ENCODE measurements around the gene SIPA1.
A peak's percentile ranks its signal among the peaks of the same experiment; 100 is the strongest.

The SIPA1 gene

GRCh38 chr11:65643971-65644370, 6.1 kb downstream of the SIPA1 start:
- no peak for DNase-seq (ENCODE audit: low read depth in 2 of 2)

- DNase-seq (ENCODE audit: low read depth in 2 of 2) = no peak
Observed at GRCh38 chr11:65644837-65645236, 6.9 kb downstream of the SIPA1 start.

DNA sequence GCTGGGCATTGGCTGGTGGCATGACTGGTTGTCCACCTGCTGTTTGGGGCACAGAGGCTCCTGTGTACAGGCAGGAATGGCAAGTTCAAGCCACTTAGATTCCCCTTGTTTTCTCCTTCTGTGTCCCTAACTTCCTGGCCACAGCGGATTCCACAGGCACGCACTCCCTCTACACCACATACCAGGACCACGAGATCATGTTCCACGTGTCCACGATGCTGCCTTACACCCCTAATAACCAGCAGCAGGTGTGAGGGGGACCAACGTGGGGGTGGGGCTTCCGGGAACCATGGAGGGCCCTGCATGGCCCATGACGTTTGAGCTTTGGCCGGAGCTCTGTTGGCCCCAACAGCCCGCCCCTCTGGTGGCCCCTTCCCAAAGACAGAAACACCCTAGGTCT, 7.8 kb downstream of the SIPA1 start:
- DNase-seq (ENCODE audit: low read depth in 2 of 2) = no peak

DNA sequence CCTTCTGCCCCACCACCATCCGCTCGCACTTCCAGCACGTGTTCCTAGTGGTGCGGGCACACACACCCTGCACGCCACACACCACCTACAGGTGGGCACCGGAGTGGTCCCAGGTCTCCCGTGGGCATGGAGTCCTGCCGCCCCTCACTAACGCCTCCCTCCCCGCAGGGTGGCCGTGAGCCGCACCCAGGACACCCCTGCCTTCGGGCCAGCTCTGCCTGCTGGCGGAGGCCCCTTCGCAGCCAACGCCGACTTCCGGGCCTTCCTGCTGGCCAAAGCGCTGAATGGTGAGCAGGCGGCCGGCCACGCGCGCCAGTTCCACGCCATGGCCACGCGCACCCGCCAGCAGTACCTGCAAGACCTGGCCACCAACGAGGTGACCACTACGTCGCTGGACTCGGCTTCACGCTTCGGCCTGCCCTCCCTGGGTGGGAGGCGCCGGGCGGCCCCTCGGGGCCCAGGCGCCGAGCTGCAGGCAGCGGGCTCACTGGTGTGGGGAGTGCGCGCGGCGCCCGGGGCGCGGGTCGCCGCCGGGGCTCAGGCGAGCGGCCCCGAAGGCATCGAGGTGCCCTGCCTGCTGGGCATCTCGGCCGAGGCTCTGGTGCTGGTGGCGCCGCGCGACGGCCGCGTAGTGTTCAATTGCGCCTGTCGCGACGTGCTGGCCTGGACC, 8.5 kb downstream of the SIPA1 start:
- DNase-seq (ENCODE audit: low read depth in 2 of 2) = no peak

- no peak for DNase-seq (ENCODE audit: low read depth in 2 of 2)
Observed at GRCh38 chr11:65646958-65647701, 9.2 kb downstream of the SIPA1 start.

DNA sequence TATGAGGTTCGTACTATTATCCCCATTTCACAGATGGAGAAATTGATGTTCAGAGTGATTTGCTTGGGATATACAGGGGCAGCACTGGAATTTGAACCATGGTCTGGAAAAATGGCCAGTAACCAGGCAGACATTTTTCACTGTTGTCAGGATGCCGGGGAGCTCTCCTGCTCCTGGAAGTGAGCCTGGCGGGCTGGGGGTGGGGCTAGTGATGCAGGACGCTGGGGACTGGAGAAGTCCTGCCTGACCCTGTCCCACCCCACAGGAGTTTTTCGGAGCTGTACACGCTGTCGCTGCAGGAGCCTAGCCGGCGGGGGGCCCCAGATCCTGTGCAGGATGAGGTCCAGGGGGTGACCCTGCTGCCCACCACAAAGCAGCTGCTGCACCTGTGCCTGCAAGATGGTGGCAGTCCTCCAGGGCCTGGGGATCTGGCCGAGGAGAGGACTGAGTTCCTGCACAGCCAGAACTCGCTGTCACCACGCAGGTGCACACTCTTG, 11.1 kb downstream of the SIPA1 start:
- no peak for DNase-seq (ENCODE audit: low read depth in 2 of 2)

GRCh38 chr11:65649656-65650546, 12.0 kb downstream of the SIPA1 start:
- no peak for DNase-seq (ENCODE audit: low read depth in 2 of 2)

GRCh38 chr11:65650547-65651338, 12.8 kb downstream of the SIPA1 start:
- no peak for DNase-seq (ENCODE audit: low read depth in 2 of 2)

DNA sequence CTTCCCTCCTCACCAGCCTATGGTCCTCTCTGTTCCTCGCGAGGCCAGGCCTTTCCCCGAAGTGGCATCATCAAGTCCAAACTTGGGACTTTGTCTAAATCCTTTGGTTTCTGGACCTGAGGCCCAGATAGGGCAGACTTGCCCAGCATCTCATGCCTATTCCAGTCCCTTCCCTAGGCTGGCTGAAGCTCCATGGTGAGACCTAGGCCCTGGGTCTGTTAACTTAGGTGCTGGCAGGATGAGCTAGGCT, 13.4 kb downstream of the SIPA1 start:
- DNase-seq (ENCODE audit: low read depth in 2 of 2) = no peak

DNA sequence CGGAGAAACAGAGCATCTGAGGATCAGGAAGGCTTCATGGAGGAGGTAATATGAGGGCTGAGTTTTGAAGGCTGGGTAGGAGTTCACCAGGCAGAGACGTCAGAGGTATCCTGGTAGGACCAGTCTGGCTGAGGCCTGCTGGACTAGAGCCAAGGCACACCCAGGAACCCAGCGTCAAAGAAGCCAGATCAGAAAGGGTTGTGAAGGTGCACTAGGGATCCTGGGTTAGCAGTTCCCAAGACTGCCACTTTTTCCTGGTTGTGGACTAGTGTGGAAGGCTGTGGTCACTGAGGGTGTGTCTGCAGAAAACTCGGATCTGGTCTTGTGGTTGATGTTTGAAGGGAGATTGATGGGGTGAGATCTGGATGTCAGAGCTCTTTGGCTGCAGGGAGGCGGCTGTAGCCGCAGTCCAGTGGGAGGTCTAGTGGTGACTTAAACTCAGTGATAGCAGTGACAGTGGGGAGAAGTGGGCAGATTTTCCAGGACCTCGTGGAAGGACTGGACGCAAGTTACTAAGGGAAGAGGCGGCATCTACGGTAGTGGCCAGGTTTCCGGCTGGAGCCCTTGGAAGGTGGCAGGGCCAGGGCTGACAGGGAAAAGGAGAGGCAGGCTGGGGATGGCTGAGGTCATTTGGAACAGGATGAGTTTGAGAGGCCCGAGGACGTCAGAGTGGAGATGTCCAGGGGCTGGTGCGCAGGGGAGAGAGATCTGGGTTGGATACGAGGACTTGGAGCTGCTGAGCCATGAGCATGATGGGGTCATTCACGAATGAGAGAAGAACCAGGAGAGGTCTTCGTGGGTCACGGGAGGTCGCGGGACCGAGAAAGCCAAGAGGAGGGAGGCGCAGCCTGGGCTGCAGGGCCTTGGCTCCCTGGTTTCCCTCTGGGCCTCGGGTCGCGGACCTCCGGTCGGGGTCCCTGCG, 13.9 kb downstream of the SIPA1 start:
- no peak for DNase-seq (ENCODE audit: low read depth in 2 of 2)

DNA sequence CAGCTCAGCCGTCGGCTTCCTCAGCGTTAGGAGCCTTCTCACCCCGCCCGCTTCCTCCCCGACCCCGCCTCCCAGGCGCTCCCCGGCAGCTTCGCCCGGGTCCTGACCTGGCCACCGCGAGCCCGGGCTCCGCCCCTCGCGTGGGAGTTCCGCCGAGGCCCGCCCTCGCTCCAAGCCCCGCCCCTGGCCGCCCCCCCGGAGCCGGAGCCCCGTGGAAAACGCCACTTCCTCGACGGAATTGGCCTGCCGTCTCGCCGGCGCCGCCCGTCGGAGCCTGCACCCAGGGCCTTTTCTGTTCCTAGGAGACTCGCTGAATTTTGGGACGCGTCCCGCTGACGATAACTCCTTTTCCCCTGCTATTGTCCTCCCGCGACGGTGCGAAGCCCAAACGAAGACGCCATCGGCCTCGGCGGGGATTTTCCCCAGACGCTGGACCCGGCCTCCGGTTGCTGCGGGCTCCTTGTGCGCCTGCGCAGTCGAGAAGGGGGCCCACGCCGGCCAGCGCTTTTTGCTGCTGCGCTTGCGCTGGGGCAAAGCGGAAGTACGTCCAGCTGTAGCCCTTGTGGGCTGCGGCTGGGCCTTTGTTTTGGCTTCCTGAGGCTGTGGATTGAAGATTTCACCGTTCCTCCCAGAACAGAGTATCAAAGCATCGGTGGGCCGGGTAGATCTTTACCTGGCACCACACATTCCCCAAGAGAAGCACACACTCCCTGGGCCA, 14.8 kb downstream of the SIPA1 start:
- DNase-seq (ENCODE audit: low read depth in 2 of 2) = peak; percentile 93 to 96

GRCh38 chr11:65653229-65654225, 15.6 kb downstream of the SIPA1 start:
- DNase-seq (ENCODE audit: low read depth in 2 of 2) = no peak

DNA sequence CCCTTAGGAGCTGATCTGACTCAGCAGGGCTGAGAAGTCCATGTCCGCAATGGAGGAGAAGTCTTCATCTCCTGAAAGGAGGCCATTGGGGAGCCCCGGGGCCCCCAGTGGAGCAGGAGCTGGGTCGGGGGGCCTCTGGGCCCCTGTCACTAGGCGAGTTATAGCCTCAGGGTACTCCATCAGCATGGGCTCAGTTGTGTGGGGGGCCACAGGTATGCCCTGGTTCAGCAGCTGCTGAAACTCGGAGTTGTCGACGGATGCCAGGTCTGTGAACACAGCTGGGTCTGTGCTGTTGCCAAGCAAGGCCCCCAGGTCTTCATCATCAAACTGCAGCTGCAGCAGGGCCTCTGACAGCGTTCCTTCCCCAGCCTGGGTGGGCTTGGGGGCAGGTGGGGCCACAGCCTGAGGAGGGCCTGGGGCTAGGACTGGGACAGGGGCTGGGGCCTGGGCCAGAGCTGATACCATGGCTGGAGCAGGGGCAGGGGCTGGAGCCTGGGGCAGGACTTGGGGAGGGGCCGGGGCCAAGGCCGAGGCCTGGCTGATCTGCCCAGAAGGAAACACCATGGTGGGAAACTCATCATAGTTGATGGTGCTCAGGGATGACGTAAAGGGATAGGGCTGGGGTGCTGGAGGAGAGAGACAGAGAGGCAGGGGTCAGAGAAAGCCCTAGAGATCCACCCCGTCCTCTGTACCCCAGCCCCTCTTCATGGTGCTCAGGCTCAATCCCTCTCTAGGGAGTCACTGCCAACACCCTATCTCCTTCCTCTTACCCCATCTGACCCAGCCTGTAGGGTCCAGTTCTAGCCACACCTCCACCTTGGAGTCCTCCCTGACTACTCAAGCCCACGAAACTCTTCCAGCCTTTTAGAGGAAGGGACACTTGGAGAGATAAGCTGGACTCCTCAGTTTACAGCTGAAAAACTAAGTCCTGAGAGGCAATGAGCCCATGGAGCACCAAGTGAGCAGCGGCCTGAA, 16.8 kb downstream of the SIPA1 start:
- no peak for DNase-seq (ENCODE audit: low read depth in 2 of 2)

- DNase-seq (ENCODE audit: low read depth in 2 of 2) = no peak
Observed at GRCh38 chr11:65655570-65656332, 17.9 kb downstream of the SIPA1 start.

DNA sequence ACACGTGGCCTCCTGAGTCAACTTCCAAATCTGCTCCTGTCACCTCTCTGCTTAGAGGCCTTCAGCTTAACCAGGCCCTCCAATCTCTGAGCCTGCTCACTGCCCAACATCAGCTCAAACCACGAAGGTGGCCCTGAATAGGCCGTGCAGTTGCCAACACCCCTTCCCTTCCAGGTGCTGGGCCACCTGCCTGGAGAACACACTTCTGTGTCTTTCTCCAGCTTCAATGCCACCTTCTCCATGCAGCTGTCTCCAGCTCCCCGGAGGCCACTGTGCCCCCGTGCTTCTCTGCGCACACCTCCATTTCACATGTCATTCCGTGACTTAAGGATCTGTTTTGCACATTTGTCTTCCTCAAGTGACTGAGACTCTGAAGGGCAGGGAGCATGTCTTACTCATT, 19.5 kb downstream of the SIPA1 start:
- DNase-seq (ENCODE audit: low read depth in 2 of 2) = no peak

GRCh38 chr11:65658174-65659021, 20.5 kb downstream of the SIPA1 start:
- no peak for DNase-seq (ENCODE audit: low read depth in 2 of 2)
